D721Med (cell line): ENCODE measurements around the gene MAP3K13.

Experiments
- DNase-seq: peaks from one replicate; pipeline ENCODE4 v3.0.0; 2011; ENCODE audit warnings: low spot score; ENCODE audit not compliant: insufficient read length
- FAIRE-seq: peaks from 2 replicates; lab custom pipeline; 2011; peaks lifted over from hg19 to GRCh38; lab: Jason Lieb, UNC
- TF ChIP-seq, protein P1 (sequence below): IDR thresholded peaks from 2 replicates; pipeline ENCODE4 v1.5.1; 2012; ENCODE audit warnings: mild to moderate bottlenecking, control low read depth; ENCODE audit not compliant: insufficient read depth; ENCODE audit errors: missing control alignments

The MAP3K13 gene

DNA sequence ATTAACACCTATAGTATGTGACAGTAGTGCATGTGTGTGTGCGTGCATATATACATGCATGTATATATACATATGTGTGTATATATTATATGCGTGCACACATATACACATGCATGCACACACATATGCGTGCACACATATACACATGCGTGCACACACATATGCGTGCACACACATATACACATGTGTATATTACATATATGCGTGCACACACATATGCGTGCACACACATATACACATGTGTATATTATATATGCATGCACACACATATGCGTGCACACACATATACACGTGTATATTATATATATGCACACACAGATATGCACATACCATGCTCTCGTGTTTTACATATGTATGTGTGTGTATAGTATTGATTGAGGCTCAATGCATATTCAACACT, 42.0 kb upstream of the MAP3K13 start:
- FAIRE-seq, result no peak
- TF ChIP-seq, protein P1, sequence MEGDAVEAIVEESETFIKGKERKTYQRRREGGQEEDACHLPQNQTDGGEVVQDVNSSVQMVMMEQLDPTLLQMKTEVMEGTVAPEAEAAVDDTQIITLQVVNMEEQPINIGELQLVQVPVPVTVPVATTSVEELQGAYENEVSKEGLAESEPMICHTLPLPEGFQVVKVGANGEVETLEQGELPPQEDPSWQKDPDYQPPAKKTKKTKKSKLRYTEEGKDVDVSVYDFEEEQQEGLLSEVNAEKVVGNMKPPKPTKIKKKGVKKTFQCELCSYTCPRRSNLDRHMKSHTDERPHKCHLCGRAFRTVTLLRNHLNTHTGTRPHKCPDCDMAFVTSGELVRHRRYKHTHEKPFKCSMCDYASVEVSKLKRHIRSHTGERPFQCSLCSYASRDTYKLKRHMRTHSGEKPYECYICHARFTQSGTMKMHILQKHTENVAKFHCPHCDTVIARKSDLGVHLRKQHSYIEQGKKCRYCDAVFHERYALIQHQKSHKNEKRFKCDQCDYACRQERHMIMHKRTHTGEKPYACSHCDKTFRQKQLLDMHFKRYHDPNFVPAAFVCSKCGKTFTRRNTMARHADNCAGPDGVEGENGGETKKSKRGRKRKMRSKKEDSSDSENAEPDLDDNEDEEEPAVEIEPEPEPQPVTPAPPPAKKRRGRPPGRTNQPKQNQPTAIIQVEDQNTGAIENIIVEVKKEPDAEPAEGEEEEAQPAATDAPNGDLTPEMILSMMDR, result no peak
- DNase-seq, result no peak

DNA sequence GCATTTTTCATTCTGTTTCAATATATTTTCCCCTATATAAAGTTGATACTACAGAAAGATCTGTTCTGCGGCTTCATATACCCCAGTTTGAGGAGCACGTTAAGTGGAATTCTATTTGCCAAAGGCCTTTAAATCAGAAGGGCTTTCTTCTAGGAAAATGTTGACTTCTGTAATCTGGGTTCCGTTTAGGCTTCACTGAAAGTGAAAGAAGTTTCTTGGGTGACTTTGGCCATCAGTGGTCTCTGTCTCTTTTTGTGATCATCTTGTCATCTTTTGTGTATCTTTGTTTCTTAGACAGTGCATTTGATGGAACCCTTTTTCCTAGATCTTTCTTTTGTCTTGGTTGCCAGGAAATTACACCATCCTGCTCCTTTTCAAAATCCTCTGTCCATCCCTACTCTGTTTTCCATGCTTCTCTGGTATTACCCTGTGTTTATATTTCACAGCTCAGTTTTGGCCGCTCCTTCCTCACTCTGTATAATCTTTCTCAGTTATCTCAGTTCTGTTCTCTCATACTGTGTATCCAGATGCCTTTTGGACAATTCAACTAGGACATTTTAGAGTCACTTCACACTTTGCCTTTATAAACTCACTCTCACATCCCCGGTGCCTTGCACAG, 40.7 kb upstream of the MAP3K13 start:
- FAIRE-seq (no peak), DNase-seq (no peak)
- TF ChIP-seq, protein P1, result no peak

DNA sequence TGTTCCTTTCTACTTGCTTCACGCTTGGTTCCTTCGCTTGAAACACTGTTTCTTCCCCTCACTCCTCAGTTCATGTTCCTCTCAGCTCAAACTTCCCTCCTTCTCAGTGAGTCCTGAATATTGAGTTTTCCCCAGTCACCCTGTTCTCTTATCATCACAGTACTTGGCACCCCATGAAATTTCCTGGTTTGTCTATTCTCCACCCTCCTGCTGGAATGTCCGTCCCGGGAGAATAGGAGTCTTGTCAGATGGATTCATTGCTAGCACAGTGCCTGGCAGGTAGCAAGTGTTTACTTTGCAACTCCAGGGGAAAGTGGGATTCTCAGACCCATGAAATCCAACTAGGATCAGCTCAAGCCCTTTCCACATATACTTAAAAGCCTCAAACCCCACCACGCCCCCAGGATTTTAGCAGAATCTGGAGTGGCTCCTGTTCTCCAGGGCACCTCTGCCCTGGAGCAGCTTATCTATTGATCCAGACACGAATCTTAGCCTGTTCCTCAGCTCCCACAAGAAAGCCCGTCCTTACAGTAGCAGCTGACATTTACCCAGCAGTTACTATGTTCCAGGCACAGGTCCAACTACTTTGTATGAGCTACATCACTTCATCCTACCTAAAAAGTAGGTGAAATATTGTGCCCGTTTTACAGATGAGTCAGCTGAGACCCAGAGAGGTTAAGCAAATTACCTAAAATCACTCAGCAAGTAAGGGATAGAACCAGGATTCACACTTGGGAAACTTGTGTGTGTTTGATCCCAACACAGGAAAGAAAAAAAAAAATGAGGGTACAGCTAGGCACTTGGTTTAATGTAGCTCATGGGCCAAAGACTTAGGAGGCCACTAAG, 36.8 kb upstream of the MAP3K13 start:
- TF ChIP-seq, protein P1, result no peak
- DNase-seq, result no peak
- no peak for FAIRE-seq

DNA sequence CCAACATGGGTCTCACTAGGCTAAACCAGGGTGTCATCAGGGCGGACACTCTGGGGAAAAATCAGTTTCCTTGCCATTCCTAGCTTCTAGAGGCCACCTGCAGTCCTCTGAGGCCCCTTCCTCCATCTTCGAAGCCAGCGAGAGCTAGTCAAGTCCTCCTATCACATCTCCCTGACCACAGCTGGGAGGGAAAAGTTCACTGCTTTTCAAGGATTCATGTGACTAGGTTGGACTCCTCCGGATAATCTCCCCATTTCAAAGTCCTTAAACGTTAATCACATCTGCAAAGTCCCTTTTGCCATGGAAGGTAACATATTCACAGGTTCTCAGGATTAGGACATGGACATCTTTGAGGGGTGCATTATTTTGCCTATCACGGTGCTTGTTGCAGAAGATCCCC, 35.9 kb upstream of the MAP3K13 start:
- DNase-seq (no peak), FAIRE-seq (no peak)
- TF ChIP-seq, protein P1, result no peak

DNA sequence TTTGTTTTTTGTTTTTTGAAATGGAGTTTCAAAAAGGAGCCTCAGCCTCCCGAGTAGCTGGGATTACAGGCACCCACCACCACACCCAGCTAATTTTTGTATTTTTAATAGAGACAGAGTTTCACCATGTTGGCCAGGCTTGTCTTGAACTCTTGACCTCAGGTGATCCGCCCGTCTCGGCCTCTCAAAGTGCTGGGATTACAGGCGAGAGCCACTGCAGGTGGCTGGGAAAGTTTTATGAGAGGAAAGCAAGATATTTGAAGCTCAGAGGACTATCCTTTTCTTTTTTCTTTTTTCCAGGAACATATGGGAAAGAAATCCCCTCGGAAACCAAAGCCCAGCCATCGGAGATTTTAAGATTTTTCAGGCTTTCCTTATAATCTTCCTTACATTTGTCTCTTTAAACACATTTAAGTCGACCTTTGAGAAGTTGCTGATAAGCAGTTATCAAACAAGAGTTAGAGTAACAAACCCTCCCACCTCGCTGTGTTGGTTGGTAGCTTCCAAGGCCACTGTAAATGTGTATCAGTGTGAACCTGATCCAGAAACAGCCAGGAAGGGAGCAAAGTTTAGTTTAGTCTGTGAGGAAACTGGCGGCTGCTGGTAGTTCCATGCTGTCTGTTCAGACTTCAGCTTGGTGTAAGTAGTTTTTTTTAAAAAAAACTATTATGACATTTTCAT, 34.5 kb upstream of the MAP3K13 start:
- TF ChIP-seq, protein P1, result no peak
- no peak for DNase-seq
- FAIRE-seq, result no peak

DNA sequence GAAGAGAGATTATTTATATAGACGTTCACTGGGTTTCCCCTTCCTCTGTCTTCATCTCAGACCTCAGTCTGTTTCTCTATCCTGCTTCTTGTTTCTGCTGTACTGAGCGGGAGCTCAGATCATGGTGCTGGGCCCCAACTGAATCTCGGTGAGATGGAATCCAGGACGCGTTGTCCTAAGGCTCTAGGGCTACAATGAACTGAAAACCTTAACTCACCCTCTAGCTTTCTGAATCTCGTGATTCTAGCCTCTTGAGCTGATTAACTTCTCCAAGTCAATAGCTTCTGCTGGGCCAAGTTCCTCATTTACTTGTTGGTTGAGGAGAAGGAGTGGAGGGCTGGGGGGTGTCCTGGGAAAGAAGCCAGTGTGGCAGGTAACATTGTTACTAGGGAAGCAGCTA, 32.7 kb upstream of the MAP3K13 start:
- TF ChIP-seq, protein P1, result no peak
- no peak for DNase-seq
- no peak for FAIRE-seq

DNA sequence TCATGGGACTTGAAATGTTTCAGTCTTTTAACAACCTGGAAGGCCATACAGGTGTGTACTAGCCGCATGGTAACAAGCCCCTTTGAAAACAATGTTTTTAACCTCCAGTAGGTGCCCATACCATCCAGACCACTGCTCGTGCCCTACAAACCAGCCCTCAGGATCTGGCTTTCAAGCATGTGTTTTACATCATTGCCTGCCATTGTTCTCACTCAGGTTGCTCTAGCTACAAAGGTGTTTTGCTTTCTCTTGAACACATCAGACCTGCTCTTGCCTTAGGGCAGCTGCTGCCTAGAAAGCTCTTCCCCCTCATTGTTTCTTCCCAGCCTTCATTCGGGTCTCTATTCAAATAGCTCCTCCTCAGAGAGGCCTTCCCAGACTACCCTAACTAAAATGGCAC, 32.3 kb upstream of the MAP3K13 start:
- TF ChIP-seq, protein P1, result no peak
- FAIRE-seq (no peak), DNase-seq (no peak)
